HG03103 (cell line): Measurements from ENCODE around the gene SYTL4.

Experiments
- ATAC-seq: cut with Tn5 transposase; IDR thresholded peaks from one replicate; pipeline ENCODE4 v1.9.1; 2021; ENCODE audit warnings: low read depth; ENCODE audit not compliant: unreplicated experiment

SYTL4 gene

GRCh38 chrX:100695991-100696390 is 35.9 kb downstream of the SYTL4 start:
- ATAC-seq: no peak

- no peak for ATAC-seq
Observed at GRCh38 chrX:100695302-100695701, 36.6 kb downstream of the SYTL4 start.

GRCh38 chrX:100687546-100687945 is 44.4 kb downstream of the SYTL4 start:
- ATAC-seq: peak; percentile 77

GRCh38 chrX:100687128-100687527 is 44.8 kb downstream of the SYTL4 start:
- ATAC-seq: peak; percentile 35

- ATAC-seq: no peak
Observed at GRCh38 chrX:100685997-100686305, 46.0 kb downstream of the SYTL4 start.

- ATAC-seq: peak; percentile 56
Observed at GRCh38 chrX:100685284-100685996, 46.5 kb downstream of the SYTL4 start.

GRCh38 chrX:100682939-100683338 is 49.0 kb downstream of the SYTL4 start:
- ATAC-seq: no peak

GRCh38 chrX:100681599-100681998 is 50.3 kb downstream of the SYTL4 start:
- no peak for ATAC-seq

- ATAC-seq: no peak
Observed at GRCh38 chrX:100680756-100681155, 51.2 kb downstream of the SYTL4 start.

GRCh38 chrX:100677611-100678181 is 54.2 kb downstream of the SYTL4 start:
- no peak for ATAC-seq

- ATAC-seq: peak; percentile 63
Observed at GRCh38 chrX:100674705-100675104, 57.2 kb downstream of the SYTL4 start.

GRCh38 chrX:100673397-100673953 is 58.4 kb downstream of the SYTL4 start:
- ATAC-seq: no peak

GRCh38 chrX:100672966-100673365 is 59.0 kb downstream of the SYTL4 start:
- ATAC-seq: no peak

- no peak for ATAC-seq
Observed at GRCh38 chrX:100663642-100664041, 68.3 kb downstream of the SYTL4 start.

GRCh38 chrX:100662796-100663195 is 69.1 kb downstream of the SYTL4 start:
- ATAC-seq: no peak

- no peak for ATAC-seq
Observed at GRCh38 chrX:100662170-100662569, 69.8 kb downstream of the SYTL4 start.

- ATAC-seq: no peak
Observed at GRCh38 chrX:100659431-100660137, 72.3 kb downstream of the SYTL4 start.

- no peak for ATAC-seq
Observed at GRCh38 chrX:100658941-100659381, 73.0 kb downstream of the SYTL4 start.

GRCh38 chrX:100654261-100654660 is 77.7 kb downstream of the SYTL4 start:
- no peak for ATAC-seq

- ATAC-seq: no peak
Observed at GRCh38 chrX:100652266-100652665, 79.7 kb downstream of the SYTL4 start.

GRCh38 chrX:100650841-100651240 is 81.1 kb downstream of the SYTL4 start:
- ATAC-seq: no peak
